Mesangial cell (primary cell): Measurements from ENCODE around the gene OLIG2. TPM values are rescaled to one million over a fixed set of nuclear protein-coding genes. Genes with fewer than 3 reads are reported as not detected.

Experiments used
- total RNA-seq: library from RNA; depleted of rRNA; stranded (reverse); fragments of >200 nt; gene quantifications from 2 replicates; pipeline ENCODE4 v1.2.3, GENCODE V29; 2015

Gene OLIG2
- not detected in 2 replicates for total RNA-seq

DNA sequence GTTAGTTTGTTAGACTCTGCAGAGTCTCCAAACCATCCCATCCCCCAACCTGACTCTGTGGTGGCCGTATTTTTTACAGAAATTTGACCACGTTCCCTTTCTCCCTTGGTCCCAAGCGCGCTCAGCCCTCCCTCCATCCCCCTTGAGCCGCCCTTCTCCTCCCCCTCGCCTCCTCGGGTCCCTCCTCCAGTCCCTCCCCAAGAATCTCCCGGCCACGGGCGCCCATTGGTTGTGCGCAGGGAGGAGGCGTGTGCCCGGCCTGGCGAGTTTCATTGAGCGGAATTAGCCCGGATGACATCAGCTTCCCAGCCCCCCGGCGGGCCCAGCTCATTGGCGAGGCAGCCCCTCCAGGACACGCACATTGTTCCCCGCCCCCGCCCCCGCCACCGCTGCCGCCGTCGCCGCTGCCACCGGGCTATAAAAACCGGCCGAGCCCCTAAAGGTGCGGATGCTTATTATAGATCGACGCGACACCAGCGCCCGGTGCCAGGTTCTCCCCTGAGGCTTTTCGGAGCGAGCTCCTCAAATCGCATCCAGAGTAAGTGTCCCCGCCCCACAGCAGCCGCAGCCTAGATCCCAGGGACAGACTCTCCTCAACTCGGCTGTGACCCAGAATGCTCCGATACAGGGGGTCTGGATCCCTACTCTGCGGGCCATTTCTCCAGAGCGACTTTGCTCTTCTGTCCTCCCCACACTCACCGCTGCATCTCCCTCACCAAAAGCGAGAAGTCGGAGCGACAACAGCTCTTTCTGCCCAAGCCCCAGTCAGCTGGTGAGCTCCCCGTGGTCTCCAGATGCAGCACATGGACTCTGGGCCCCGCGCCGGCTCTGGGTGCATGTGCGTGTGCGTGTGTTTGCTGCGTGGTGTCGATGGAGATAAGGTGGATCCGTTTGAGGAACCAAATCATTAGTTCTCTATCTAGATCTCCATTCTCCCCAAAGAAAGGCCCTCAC, at the start of gene OLIG2:
Gene OLIG2, plus strand, starts transcription at position 447 of the 954 bp plus-strand sequence. CDS start 928 bp downstream, outside the sequence.

GRCh38 chr21:33069994-33070743, 44.4 kb downstream of the OLIG2 start, which contains the start of gene OLIG1:
OLIG1 (plus strand) TSS chr21:33070141; CDS start chr21:33070247, 106 bp downstream.

Other genes with a start within 250 kb of the OLIG2 start
- gene OLIG1, start 44.2 kb downstream of the OLIG2 start, total RNA-seq: not detected in 2 replicates
- gene IFNAR2, start 204.0 kb downstream of the OLIG2 start, total RNA-seq: 3.9 and 8.1 TPM in 2 replicates
- gene IL10RB, start 240.4 kb downstream of the OLIG2 start, total RNA-seq: 15.2 and 24.6 TPM in 2 replicates